ENCODE data around the gene USP24. TPM values are rescaled to one million over a fixed set of nuclear protein-coding genes. Genes with fewer than 3 reads are reported as not detected.

USP24 gene
- total and polyA plus RNA-seq, 3 donors from 2014 or later, result 20.2 to 50.9 (median 50.3) TPM

- peak; percentile 90 for DNase-seq
- intact Hi-C loops (cut with DNase I; ENCODE audit: low total_unique reads), result no loop called here
- 52 to 53% methylated on average over 9 to 15 of the region's 15 CpGs for WGBS, 2 donors
- no peak overlapping the region for H3K27ac ChIP-seq
- H3K4me1 ChIP-seq, result no peaks in the 10 kb centered on the region
- peak; percentile 49 to 71 (median 68) for TF ChIP-seq CTCF (IDR thresholded peaks at IDR 0.05)
- no peak for TF ChIP-seq POLR2A (IDR thresholded peaks at IDR 0.05)
- H3K9me3 ChIP-seq, result no peaks in the 10 kb centered on the region
- no peak overlapping the region for H3K4me3 ChIP-seq
- H3K36me3 ChIP-seq (ENCODE audit: low read depth, missing control alignments), result no peaks in the 10 kb centered on the region
- no peaks in the 10 kb centered on the region for H3K27me3 ChIP-seq
Measured at GRCh38 chr1:55021942-55022546, 193.1 kb downstream of the USP24 start.

DNA sequence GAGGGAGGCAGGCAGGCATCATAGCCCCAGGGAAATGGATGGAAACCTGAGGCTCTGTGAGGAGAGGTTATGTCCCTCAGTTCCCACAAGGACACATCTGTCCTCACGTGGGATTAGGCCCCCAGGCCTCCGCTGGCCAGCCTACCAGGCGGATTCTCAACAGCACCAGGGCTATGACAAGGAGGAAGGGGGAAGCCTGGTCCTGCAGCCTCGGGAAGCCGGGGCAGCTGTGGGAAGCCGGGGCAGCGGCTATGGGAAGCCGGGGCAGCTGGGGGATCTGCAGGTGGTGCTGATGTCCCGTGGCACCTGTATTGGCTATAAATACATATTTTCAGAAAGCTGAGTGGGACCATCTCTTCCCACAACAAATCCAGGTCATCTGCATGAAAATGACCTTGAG lies 196.8 kb downstream of the USP24 start:
- no peaks in the 10 kb centered on the region for H3K4me1 ChIP-seq
- intact Hi-C loops (cut with DNase I; ENCODE audit: low total_unique reads), result no loop called here
- TF ChIP-seq POLR2A (IDR thresholded peaks at IDR 0.05) (no peak), CTCF (IDR thresholded peaks at IDR 0.05) (no peak)
- no peak for DNase-seq
- H3K9me3 ChIP-seq, result no peaks in the 10 kb centered on the region
- H3K27ac ChIP-seq, result no peak overlapping the region
- no peaks in the 10 kb centered on the region for H3K27me3 ChIP-seq
- WGBS, 2 donors, result 82 to 91% methylated on average over 7 to 9 of the region's 9 CpGs
- no peaks in the 10 kb centered on the region for H3K36me3 ChIP-seq (ENCODE audit: low read depth, missing control alignments)
- H3K4me3 ChIP-seq, result no peak overlapping the region

Small RNA genes within 50 kb of the gene (microRNA-seq; reads per million reads assigned to microRNA genes)
- 0.70 to 2.1 reads per million in 2 donors for gene MIR4422 (ENCODE audit: borderline number of aligned reads in 2 of 2, borderline replicate concordance in 1 of 2)

Small RNA genes within 50 kb of the gene (small RNA-seq; reads per million reads assigned to genes)
- 0 reads per million in 2 donors for gene MIR4422

Other genes starting within 250 kb of the USP24 start
- gene TMEM61, start 234.7 kb downstream of the USP24 start, total RNA-seq, result 1 to 10 TPM in 1 of 2 donors, under 1 TPM in 1; 0.31 to 1.1 TPM
- gene TMEM61, start 234.7 kb downstream of the USP24 start, polyA plus RNA-seq (ENCODE audit: insufficient read depth, low read depth, low replicate concordance), result 1.4 TPM
- under 1 TPM; 0.19 to 0.24 TPM for gene BSND, start 216.4 kb downstream of the USP24 start, total RNA-seq
- gene BSND, start 216.4 kb downstream of the USP24 start, polyA plus RNA-seq (ENCODE audit: insufficient read depth, low read depth, low replicate concordance), result 0.32 TPM
- 1 to 10 TPM; 1.1 to 1.9 TPM for gene PCSK9, start 175.8 kb downstream of the USP24 start, total RNA-seq
- gene PCSK9, start 175.8 kb downstream of the USP24 start, polyA plus RNA-seq (ENCODE audit: insufficient read depth, low read depth, low replicate concordance), result 1.3 TPM